Esophagus (tissue), 2 donors: ENCODE results near the gene ADARB1. TPM values are rescaled to one million over a fixed set of nuclear protein-coding genes. Genes with fewer than 3 reads are reported as not detected.

Experiments used
- H3K27ac ChIP-seq, 2 donors: one replicate each; pipeline ENCODE4 v1.5.1; 2013; ENCODE audit warnings: low read depth in 2 of 2, mild to moderate bottlenecking in 2 of 2, inconsistent platforms in 1 of 2, low read length in 1 of 2, moderate library complexity in 1 of 2
- H3K27me3 ChIP-seq, 2 donors: one replicate each; pipeline ENCODE4 v1.6.1; 2013; ENCODE audit warnings: low read length in 2 of 2, control low read depth in 1 of 2, mild to moderate bottlenecking in 1 of 2; ENCODE audit not compliant: insufficient read depth in 2 of 2, control insufficient read depth in 1 of 2
- H3K36me3 ChIP-seq, 2 donors: one replicate each; pipeline ENCODE4 v1.6.1; 2013; ENCODE audit warnings: low read length in 1 of 2; ENCODE audit not compliant: control insufficient read depth in 2 of 2, insufficient read depth in 2 of 2
- H3K4me1 ChIP-seq, 2 donors: one replicate each; pipeline ENCODE4 v1.6.1; 2013; ENCODE audit warnings: low read length in 1 of 2; ENCODE audit not compliant: control insufficient read depth in 2 of 2, insufficient read depth in 2 of 2
- H3K4me3 ChIP-seq, 2 donors: one replicate each; pipeline ENCODE4 v1.5.1; 2013; ENCODE audit warnings: low read length in 2 of 2, mild to moderate bottlenecking in 2 of 2, low read depth in 1 of 2, moderate library complexity in 1 of 2
- H3K9me3 ChIP-seq, 2 donors: one replicate each; pipeline ENCODE4 v1.6.1; 2013; ENCODE audit warnings: mild to moderate bottlenecking in 2 of 2, low read depth in 1 of 2, low read length in 1 of 2, moderate library complexity in 1 of 2; ENCODE audit not compliant: control insufficient read depth in 2 of 2, insufficient read depth in 1 of 2
- WGBS, 2 donors: extraction: QIAGEN DNeasy Blood & Tissue Kit; methylation state at CpG; one replicate each; pipeline ENCODE4 v1.1.7; 2013; 5-methylcytosine and 5-hydroxymethylcytosine counted together
- polyA plus RNA-seq, 2 donors: library from polyadenylated mRNA; stranded (reverse); fragments of 200-250 nt; gene quantifications; one replicate each; pipeline ENCODE4 v1.2.3, GENCODE V29; 2013
- donor health status: healthy with polysubstance abuse.
- donor health status: Bipolar disorder and iron deficiency.

Gene ADARB1
- polyA plus RNA-seq, 2 donors: 4.7 to 7.9 TPM

GRCh38 chr21:45178070-45178608 is 103.8 kb downstream of the ADARB1 start:
- no peaks in the 10 kb centered on the region for H3K27me3 ChIP-seq
- H3K4me3 ChIP-seq: no peak overlapping the region
- H3K9me3 ChIP-seq: no peaks in the 10 kb centered on the region
- peaks cover 0 to 12% of the 10 kb centered on the region in 2 donors for H3K36me3 ChIP-seq
- H3K27ac ChIP-seq: no peak overlapping the region
- H3K4me1 ChIP-seq: peaks cover 0 to 2% of the 10 kb centered on the region in 2 donors
- WGBS, 2 donors: 94 to 96% methylated on average over 12 of the region's 12 CpGs

DNA sequence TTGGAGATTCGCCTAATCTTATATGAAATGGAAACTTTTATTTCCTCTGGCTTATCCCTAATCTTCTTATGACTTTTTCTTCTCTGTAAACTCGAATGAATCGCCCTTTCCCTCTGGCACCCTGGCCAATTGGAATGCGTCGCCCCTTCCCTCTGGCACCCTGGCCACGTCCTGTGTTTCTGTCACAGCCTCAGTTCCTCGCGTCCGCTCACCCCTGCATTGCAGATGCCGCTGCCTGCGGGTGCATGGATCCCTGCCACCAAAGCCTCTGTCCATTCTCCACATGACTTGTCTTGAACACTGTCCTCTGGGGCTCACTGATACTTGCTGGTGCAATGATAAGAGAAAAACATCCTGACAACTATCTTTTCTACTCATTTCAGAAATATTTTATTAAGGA is 104.6 kb downstream of the ADARB1 start:
- WGBS, 2 donors: 91 to 94% methylated on average over 11 of the region's 11 CpGs
- Histone ChIP-seq H3K36me3 (peaks cover 0 to 12% of the 10 kb centered on the region in 2 donors), H3K4me3 (no peak overlapping the region), H3K4me1 (peaks cover 0 to 2% of the 10 kb centered on the region in 2 donors), H3K9me3 (no peaks in the 10 kb centered on the region), H3K27ac (no peak overlapping the region), H3K27me3 (no peaks in the 10 kb centered on the region)

DNA sequence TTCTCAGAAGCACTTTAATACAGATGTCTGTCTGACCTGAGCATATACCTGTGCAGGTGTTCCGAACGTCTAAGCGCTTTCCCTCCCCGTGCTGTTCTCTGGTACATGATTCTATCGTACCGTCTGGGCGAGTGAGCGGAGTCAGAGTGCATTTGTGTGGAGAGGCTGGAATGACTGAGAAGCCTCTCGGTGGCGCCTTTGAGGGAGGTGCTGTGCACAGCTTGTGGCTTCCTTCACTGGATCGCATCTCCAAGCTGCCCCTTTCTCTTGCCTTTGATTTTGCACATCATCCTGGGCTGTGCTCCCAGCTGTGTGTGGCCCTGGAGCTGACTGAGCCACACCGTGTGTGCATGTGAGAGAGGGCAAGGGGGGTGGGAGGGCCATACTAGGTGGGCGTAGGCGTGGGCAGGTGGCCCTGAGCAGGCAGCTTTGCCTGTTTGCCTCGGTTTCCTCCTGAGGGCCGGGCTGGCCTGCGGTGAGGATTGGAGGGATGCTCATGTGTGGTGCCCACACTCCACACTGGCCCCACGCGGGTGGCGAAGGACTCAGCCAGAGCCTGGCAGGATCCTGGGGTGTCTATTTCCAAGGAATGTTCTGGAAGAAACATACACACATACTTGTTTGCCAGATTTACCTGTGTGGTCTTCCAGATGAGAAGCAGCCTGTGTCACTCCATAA is 105.3 kb downstream of the ADARB1 start:
- Histone ChIP-seq H3K36me3 (peaks cover 0 to 12% of the 10 kb centered on the region in 2 donors), H3K27ac (no peak overlapping the region), H3K4me1 (peaks cover 0 to 2% of the 10 kb centered on the region in 2 donors), H3K27me3 (no peaks in the 10 kb centered on the region), H3K9me3 (no peaks in the 10 kb centered on the region), H3K4me3 (no peak overlapping the region)
- WGBS, 2 donors: 93 to 96% methylated on average over 20 of the region's 20 CpGs

DNA sequence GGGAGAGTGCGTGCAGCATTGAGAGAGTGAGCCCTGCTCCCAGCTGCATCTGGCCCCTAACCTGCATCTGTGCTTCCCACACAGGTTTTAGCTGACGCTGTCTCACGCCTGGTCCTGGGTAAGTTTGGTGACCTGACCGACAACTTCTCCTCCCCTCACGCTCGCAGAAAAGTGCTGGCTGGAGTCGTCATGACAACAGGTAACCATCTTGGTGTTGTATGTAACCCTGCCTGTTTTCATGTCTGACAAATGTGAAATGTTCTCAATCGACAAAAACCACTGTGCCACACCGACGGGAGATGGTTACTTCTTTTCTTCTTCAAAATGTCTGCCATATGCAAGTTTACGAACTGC is 105.8 kb downstream of the ADARB1 start:
- H3K36me3 ChIP-seq: peaks cover 3 to 16% of the 10 kb centered on the region in 2 donors

DNA sequence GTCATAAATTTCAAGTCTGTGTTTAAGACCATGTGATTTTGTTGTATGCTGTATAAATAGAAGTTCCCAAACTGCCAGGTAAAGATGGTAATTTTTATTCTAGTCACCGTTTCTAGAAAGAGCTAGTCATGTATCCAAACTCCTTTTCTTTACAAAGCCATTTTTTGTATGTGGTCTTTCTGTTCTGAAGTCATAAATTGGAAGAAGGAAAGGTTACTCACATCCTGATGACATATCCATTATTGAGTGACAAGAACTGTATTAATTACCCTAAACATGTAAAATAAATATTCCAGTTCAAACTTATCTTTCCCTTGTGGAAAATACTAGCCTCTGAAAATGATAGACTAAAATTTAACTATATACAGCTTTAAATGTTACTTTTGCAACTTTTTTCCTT is 108.6 kb downstream of the ADARB1 start:
- Histone ChIP-seq H3K4me1 (no peaks in the 10 kb centered on the region), H3K27me3 (no peaks in the 10 kb centered on the region), H3K9me3 (no peaks in the 10 kb centered on the region), H3K36me3 (peaks cover 6 to 14% of the 10 kb centered on the region in 2 donors), H3K27ac (no peak overlapping the region), H3K4me3 (no peak overlapping the region)
- WGBS, 2 donors: 75 to 79% methylated on average over 1 of the region's 1 CpG

More for the DNA sequence above, 105.8 kb downstream of the ADARB1 start:
- H3K9me3 ChIP-seq: no peaks in the 10 kb centered on the region
- H3K4me1 ChIP-seq: peaks cover 0 to 2% of the 10 kb centered on the region in 2 donors
- 88% methylated on average over 11 of the region's 11 CpGs for WGBS, 2 donors
- H3K27me3 ChIP-seq: no peaks in the 10 kb centered on the region
- no peak overlapping the region for H3K27ac ChIP-seq
- no peak overlapping the region for H3K4me3 ChIP-seq

GRCh38 chr21:45183852-45184251 is 109.5 kb downstream of the ADARB1 start:
- Histone ChIP-seq H3K4me1 (no peaks in the 10 kb centered on the region), H3K4me3 (no peak overlapping the region), H3K27me3 (no peaks in the 10 kb centered on the region), H3K36me3 (peaks cover 6 to 11% of the 10 kb centered on the region in 2 donors), H3K27ac (no peak overlapping the region), H3K9me3 (no peaks in the 10 kb centered on the region)
- WGBS, 2 donors: 53 to 55% methylated on average over 2 of the region's 2 CpGs

DNA sequence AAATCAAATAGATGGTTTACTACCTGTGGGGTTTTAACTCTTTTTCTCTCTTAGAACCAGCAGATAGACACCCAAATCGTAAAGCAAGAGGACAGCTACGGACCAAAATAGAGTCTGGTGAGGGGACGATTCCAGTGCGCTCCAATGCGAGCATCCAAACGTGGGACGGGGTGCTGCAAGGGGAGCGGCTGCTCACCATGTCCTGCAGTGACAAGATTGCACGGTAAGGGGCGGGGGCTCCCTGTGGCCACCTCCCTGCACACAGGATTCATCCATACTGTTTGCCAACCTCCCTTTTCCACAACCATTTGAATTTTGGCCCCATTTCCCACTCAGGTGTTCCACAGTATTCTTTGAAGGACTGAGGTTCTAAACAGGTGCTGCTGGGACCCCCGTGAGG is 110.5 kb downstream of the ADARB1 start:
- no peaks in the 10 kb centered on the region for H3K9me3 ChIP-seq
- no peaks in the 10 kb centered on the region for H3K4me1 ChIP-seq
- 95 to 96% methylated on average over 11 of the region's 11 CpGs for WGBS, 2 donors
- H3K27me3 ChIP-seq: no peaks in the 10 kb centered on the region
- no peak overlapping the region for H3K4me3 ChIP-seq
- H3K36me3 ChIP-seq: peaks cover 6 to 9% of the 10 kb centered on the region in 2 donors
- H3K27ac ChIP-seq: no peak overlapping the region

DNA sequence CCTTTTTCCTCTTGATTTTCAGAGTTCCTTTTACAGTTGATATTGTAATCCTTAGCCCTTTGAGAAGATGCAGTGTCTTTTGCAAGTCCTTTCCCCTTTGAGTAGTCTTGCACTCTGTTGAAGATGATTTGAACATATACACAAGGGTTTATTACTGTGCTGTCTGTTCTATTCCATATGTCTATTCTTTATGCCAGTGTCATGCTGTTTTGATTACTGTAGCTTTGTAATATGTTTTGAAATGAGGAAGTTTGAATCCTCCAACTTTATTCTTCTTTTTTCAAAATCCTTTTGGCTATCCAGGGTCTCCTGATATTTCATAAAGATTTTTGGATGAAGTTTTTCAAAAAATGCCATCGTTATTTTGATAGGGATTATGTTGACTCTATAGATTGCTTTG is 112.3 kb downstream of the ADARB1 start:
- H3K27me3 ChIP-seq: no peaks in the 10 kb centered on the region
- 96 to 100% methylated on average over 1 of the region's 1 CpG for WGBS, 2 donors
- H3K4me3 ChIP-seq: no peak overlapping the region
- H3K36me3 ChIP-seq: peaks cover 4 to 6% of the 10 kb centered on the region in 2 donors
- no peaks in the 10 kb centered on the region for H3K4me1 ChIP-seq
- H3K9me3 ChIP-seq: no peaks in the 10 kb centered on the region
- H3K27ac ChIP-seq: no peak overlapping the region

DNA sequence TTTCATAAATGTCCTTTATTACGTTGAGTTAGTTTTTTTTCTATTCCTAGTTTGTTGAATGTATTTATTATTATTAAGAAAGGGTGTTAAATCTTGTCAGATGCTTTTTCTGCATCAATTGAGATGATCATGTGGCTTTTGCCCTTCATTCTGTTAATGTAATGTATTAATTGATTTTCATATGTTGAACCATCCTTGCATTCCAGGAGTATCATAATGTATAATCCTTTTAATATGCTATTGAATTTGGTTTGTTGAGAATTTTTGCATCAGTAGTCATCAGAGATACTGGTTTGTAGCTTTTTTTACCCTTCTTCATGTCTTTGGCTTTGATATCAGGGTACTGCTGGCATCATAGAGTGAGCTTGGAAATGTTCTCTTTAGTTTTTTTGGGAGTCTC is 113.3 kb downstream of the ADARB1 start:
- H3K27ac ChIP-seq: no peak overlapping the region
- no peaks in the 10 kb centered on the region for H3K9me3 ChIP-seq
- WGBS, 2 donors: 100% methylated on average over 1 of the region's 1 CpG
- peaks cover 4 to 6% of the 10 kb centered on the region in 2 donors for H3K36me3 ChIP-seq
- no peaks in the 10 kb centered on the region for H3K27me3 ChIP-seq
- H3K4me1 ChIP-seq: no peaks in the 10 kb centered on the region
- no peak overlapping the region for H3K4me3 ChIP-seq

- no peak overlapping the region for H3K4me3 ChIP-seq
- 97 to 99% methylated on average over 2 of the region's 2 CpGs for WGBS, 2 donors
These were observed 115.6 kb downstream of the ADARB1 start for GRCh38 chr21:45190013-45190412.

More at GRCh38 chr21:45190013-45190412, 115.6 kb downstream of the ADARB1 start:
- no peak overlapping the region for H3K27ac ChIP-seq
- H3K27me3 ChIP-seq: no peaks in the 10 kb centered on the region
- H3K4me1 ChIP-seq: no peaks in the 10 kb centered on the region
- H3K9me3 ChIP-seq: no peaks in the 10 kb centered on the region
- H3K36me3 ChIP-seq: peaks cover 1 to 3% of the 10 kb centered on the region in 2 donors
